HG03097 (cell line): ENCODE measurements around the gene SPEG.

Experiments used
- ATAC-seq: cut with Tn5 transposase; IDR thresholded peaks from one replicate; pipeline ENCODE4 v1.9.1; 2021; ENCODE audit not compliant: unreplicated experiment, low FRiP score

SPEG gene

DNA sequence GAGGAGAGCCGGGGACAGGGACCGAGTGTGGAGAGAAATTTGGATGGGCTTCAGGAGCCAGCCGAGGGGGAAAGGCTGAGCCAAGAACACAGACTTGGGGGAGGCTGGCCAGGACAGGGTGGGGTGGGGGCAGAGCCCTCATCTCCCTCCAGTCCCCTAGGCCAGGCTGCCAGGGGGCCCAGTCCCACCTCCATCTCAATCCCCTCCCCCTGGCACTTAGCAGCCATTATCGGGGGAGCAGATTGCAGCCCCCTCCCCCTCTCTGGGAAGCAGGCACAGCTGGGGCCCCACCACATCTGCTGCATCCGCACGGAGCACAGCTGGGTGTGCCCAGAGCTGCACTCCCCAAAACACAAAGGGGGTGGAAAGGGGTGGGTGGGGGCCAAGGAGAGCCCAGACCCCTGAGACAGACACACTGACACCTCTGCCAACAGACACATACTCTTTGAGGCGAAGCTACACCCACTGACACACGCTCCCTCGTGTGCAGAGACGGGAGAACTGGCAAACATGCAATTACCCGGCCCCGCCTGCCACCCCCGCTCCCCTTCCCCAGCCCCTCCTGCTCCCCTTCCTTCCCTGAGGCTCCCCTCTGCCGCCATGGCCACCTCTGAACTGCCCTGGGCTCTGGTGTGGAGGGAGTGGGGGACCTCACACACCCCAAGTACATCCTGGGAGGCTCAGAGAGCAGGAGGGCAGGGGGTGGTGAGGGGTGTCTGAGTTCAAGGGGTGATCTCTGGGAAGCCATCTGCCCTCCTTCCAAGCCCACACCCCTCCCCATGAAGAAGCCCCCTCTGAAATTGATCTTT, 74.5 kb downstream of the SPEG start:
- ATAC-seq: no peak

DNA sequence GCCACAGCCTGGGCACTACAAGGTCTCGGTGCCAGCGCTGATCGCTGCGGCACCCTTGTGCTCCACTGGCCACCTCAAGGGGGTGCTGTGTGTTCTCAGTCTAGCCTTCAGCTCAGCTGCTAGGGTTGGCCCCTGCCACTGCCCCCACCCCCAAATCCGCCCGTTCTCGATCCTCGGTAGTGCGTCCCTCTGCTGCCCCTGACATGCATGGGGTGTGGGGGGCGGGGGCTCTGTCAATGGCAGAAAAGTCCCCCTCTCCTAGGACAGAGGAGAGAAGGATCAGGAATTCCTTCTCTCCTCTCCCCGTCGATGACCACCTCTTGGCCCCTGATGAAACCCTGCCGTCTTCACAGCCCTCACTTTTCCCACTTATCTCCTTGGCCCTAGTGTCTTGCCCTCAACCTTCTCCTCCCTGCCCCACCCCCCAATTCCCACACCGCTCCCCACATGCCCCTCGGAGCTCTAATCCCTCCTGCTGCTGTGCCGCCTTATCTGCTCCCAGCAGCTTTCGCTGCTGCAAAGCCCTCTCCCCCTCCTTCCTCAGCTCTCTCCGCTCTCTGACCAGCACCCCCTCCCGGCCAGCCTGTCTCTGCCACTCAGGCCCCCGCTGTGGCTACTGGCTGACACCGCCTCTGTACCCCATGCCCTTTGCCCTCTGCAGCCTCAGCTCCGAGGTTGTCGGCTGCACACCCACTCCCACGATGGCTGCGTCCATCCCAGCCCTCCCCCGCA, 75.3 kb downstream of the SPEG start:
- ATAC-seq: no peak

DNA sequence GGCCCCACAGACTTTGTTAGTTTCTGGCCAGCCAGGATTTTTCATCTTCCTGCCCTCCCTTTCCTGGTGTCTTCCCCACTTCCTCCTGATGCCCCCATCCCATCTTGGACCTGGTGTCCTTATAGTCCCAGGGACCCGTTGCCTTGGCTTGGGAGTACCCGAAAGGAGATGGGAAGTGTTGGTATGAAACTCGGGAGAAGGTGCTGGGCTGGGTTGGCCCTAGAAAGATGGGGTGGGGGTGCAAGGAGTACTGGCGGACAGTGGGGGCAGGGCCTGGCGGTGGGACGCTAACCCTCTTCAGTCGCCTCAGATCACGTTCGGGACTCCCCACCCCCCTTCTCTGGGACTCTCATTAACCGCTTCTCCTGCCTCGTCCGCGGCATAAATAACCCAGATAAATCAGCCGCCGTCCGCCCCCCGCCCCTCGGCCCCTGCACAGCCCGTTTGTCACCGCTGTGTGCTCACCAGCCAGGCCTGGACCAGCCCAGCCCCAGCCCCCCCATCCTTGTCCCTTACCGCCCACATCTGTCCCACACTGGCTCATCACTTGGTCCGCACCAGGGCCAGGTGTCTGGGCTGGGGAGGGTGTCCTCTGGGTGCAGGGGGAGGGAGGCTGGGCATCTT, 76.0 kb downstream of the SPEG start:
- ATAC-seq: no peak

DNA sequence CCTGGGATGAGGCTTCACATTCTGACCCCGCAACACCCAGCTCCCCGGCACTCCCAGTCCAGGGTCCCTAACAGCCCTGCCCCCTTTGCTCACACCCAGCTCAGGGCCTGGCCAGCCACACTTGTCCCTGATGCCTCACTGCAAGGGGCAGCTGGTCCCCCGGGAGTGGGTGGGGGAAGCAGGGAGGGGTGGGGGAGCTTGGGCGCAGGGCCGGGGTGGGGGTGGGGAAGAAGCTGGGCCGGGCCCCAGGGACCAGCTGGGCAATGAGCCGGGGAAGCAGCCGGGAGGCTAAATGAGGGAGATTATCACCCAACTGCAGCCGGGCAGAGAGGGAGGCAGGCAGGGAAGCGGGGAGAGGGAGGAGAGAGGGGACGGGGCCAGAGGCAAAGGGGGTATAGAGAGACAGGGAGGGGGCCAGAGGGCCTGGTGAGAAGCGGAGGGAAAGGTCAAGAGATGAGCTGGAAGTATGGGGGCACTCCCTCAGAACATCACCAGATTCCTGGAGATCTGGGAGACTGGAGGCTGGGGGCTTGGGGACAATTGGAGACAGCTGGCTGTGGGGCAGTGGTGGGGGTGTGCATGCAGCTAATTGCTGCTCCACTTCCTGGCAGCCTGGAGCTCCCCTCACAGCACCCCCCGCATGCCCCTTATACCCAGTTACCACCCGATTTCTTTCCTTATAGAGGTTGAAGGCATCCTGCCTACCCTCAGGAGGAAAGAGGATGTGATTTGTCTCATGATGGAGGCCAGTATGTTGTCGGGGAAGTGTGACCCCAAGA, 77.1 kb downstream of the SPEG start:
- ATAC-seq: no peak

DNA sequence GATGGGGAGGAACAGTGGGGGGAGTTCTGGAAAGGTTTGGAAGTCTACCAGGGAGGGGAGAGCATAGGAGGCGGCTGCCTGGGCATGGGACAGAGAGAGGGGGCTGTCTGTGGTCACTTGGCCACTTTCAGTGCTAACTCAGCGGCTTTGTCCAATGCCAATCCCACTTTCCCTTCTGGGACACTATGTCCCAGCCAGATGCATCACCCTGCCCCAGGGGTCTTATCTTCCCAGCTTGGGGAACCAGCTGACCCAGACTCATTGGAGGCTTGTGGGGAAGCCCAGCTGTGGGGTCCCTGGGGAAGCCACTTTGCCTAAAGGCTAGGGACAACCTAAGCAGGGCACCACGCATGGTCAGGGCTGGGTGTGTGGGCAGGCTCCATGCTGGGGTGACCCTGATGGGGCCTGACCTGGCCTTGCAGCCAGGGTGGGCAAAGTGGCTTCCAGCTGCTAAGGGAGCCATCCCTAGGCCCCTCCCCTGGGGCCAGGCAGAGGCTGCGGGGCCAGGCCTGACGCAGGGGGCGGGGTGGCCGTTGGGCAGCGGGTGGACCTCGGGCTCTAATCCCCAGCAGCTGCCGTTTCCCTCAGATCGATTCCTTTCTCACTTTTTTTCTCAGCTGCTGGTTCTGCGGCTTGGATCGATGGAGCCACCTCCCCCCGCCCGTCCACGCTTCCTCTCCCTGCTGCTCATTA, 78.0 kb downstream of the SPEG start:
- ATAC-seq: no peak

DNA sequence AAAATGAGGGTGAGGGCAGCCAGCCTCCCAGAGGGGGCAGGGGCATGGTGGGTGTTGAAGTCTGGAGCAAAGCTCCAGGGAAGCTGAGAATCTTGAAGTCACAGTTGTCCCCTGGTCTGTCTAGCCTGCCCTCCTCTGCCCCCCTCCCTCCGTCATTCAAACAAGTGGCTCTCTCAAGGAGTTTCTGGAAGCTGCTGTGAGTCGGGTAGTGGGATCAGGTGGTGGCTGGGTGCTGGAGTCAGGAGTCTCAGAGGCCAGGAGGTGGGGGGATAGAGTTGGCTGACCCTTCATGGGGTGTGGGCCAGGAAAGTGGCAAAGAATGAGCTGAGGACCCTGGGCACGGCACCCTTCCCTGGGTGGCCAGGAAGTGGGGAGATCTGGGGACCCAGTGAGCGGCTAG, 79.1 kb downstream of the SPEG start:
- ATAC-seq: no peak

DNA sequence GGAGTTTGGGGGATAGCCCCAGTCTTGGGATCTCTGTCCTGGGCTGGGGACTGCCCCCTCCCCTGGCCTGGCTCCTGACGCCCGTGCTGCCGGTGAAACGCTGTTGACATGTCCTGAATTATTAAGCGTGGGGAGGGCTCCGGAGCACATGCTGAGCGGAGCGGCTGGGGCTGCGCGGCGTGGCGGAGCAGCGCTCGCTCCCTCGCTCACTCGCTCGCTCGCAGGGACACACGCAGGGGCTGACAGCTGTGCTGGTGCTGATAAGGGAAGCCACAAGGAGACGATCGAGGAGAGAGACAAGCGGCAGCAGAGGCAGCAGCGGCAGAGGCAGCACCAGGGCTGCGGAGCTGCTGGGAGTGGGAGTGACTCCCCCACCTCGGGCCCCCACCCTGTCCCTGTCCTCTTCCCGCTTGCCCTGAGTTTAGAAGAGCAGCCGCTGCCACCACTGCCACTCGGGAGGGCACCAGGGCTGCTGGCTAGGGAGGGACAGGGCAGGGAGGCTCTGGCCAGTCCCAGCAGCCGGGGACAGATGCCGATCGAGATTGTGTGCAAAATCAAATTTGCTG, 79.6 kb downstream of the SPEG start, which contains the start of gene ASIC4:
ASIC4 (plus strand) TSS at position 287 of the 566 bp plus-strand sequence; CDS start at position 530, 243 bp downstream.
- no peak for ATAC-seq

DNA sequence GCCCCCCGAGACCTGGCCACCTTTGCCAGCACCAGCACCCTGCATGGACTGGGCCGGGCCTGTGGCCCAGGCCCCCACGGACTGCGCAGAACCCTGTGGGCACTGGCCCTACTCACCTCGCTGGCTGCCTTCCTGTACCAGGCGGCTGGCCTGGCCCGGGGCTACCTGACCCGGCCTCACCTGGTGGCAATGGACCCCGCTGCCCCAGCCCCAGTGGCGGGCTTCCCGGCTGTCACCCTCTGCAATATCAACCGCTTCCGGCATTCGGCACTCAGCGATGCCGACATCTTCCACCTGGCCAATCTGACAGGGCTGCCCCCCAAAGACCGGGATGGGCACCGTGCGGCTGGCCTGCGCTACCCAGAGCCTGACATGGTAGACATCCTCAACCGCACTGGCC, 80.2 kb downstream of the SPEG start:
- ATAC-seq: no peak

DNA sequence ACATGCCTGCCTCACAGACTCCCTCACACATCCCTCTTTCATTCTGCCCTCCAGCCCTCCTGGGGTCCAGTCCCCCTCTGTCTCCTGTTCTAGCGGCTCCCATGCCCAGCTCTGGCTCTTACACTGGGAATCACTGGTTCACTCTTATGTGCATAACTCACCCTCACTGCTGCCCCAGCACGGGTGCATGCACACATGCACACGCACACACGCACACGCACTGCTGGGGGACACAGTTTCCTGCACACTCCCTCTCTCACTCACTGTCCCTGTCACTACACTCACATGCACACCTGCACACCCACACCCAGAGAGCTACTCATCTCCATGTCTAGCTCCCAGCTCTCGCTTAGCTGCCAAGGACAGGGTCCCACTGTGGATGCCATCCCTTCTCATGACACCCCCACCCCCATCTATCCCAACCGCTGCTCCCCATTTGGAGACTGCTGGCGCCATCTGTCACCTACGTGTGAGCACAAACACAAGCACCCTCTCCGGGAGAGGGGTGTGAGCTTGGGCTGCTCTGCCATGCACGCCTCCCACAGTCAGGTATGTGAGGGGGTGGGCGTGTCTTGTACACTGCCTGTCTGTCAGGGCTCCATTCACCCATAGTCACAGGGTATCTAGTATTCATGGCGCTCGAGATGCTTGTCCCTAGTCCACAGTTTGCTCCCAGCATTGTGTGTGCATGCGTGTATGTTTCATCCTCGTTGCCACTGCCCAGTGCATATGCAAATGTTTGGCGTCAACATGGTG, 81.4 kb downstream of the SPEG start:
- no peak for ATAC-seq

DNA sequence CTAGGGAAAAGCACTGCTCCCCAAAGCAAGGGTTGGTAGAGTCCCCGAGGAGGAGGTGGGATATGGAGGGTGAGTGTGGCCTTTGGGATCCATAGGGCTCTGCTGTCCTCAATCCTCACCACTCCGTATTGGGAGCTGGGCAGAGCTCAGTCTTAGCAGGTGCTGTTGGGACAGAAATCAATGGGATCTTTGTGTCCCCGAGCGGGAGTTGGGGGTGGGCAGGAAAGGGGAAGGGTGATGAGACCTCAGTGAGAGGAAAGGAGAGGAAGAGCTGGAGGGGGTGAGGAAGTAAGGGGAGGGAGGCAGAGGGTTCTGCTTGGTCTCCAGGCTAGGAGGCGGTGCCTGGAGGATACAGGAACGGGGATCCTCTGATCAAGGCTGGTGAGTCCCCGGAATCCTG, 82.2 kb downstream of the SPEG start:
- no peak for ATAC-seq

DNA sequence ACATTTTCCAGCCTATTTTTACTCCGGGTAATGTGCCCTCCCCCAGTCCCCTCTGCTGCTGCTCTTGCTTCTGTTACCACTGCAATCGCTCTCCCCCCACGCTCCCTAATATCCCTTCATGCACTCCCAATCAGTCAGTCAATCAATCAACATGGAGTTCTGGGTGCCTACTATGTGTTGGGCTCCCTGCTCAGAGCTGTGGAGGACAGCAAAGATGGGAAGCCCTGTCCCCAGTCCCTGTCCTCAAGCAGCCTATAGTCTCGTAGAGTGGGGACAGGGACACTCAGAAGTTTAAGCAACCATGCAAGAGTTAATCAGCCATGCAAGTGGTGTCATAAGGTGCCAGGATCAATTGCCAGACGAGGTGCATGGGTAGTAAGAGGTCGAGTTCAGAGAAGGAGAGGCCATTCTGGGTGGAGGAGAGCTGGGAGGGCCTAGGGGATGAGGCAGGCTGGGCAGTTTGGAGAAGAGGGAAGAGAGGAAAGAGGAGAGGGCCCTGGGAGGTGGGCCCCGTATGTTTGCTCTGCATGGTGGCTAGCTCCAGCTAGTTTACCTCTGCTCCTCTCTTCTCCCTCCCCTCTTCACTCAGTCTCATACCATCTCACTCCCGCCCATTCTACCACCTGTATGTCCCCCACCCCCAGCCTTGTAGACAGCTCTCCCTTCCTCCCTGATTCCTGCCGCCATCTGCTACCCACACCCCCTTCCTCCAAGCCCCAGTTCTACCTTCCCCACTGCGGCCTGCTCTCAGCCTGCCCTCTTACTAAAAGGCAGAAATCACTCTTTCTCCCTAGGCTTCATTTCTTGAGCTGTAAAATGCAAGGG, 83.5 kb downstream of the SPEG start:
- ATAC-seq: no peak

DNA sequence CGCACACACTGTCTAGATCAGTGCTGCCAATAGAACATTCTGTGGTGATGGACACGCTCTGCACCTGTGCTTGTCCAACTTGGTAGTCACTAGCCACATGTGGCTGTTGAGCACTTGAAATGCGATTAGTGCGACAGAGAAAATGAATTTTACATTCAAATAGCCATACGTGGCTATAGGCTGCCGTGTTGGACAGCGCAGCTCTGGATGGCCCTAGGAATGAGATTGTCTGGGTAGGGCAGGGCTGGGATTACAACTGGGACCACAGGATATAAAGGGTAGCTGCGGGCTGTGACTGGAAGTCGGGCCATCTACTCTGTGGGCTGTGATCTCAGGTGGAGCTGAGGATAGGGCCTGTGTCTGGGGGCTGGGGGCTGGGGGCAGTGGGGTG, 84.9 kb downstream of the SPEG start:
- ATAC-seq: no peak

DNA sequence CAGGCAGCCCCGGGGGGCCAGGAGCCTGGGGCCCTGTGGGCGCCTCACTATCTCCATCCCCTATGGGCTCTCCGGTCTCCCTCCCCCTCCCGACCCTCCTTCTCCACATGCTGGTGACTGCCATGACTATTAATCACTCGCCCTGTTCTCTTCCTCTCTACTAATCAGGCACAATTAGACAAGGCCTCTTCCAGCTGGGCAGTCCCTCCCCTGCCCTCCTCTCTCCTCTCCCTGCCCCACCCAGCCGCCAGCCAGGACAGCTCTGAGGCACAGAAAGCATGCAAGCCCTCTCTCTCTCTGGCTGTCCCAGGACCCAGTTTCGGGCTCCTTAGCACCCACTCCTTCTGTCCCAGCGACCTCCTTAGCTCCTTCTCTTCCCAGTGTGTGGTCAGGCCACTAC, 85.4 kb downstream of the SPEG start:
- no peak for ATAC-seq

DNA sequence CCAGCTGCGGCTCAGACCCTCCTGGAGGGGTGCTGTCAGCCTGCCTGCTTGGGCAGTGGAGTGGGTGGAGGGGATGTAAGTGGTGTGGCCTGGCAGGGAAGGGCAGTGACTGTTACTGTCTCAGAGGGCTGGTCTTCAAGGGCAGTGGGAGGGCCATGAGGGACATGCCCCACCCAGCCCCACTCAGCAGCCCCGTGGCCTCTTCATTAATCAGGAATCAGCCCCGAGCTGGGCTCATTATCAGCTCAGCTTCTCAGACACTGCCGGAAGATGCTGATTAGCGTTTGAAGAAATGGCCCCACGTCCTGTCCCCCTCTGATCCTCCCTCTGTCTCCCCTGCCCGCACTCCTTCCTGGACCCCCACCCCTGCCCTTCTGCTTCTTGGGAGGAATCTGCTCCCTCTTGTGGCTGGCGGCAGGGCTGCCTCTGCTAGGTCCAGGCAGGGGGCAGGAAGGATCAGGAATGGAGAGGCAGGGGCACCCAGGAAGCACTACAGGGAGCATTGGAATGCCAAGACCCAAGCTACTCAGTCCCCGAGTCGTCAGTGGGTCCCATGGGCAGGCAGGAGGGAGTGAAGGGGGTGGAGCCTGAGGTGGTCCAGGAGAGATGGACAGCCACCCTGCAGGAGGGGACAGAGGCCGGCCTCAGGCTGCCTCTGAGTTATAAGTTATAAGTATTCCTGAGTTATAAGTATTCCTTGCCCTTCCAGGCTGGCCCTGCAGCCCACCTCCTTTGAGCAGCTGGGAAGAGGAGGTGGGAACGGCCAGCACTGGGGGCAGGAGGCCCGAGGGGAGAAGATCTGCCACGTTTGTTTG, 86.6 kb downstream of the SPEG start:
- ATAC-seq: no peak

DNA sequence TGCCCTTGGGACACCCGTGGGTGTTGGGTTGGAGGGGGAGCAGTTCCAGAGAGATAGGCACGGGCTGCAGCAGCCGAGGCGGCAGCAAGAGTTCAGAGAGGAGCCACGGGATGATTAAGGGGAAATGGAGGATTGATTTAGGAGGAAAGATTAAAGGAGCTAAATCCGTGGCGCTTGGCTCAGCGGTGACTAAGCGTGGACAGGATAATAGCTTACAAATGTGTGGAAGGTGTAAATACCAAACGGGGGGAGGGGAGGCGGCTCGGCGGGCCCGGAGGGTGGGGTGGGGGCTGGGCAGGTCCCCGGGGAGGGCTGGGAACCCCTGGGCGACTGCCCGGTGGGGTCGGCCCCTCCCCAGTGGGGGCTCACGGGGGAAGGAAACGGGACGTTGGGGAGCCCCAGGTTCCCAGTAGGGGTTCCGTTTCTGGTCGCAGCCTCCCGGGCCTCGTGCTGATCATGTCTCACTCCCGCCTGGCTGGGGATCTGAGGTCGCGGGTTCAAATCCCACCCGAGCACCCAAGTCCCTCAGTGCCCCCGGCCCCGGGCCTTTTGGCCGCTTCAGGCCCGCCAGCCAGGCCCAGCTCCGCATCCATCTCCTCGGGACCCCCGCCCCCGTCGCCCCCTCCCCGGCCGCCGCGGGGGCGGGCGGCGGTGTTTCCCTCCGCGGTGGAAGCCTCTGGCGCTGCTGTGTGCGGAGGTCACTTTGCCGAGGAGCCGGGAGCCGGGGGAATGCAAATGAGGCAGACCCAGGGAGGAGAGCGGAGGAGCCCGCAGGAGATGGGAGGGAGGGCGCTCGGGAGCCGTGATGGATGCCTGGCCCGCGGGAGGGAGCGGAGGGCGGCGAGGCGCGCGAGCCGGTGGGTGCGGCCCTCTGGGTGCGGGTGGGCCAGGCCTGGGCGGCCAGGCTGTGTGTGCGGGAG, 87.7 kb downstream of the SPEG start:
- no peak for ATAC-seq

DNA sequence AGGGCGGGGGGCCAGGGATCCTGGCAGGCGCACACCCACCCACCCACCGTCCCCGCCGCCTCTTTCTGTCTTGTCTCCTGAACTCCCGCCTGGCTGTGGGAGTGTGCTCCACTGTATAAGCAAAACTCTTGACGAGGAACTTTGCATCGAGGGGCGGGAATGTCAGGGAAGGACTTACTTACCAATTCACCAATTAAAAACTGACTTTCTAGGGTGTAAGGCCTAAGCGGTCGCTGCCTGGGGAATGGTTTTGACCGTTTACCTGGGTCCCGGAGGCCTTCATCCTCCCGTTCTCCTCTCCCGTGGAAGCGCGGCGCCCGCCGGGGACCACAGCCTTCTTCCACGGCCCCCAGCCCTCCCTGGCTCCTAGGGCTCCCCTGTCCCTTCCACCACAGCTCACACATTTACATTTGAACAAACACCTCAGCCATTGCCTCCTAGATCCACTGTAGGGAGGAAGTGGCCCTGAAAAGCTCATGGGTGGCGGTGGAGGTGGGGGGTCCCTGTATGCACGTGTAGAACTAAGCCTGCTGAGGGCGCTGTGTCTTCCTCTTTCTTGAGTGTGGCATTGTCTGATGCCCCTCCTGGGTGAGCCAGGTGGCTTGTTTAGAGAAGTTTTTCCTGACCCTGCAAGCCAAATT, 88.5 kb downstream of the SPEG start:
- ATAC-seq: no peak
